C1 segment of cervical spinal cord (tissue), 14 donors: ENCODE data around the gene PABPC1L2B.
"Not testable (repeated sequence)": the region's sequence is repeated elsewhere in the genome, so short reads cannot be mapped to it uniquely, and the experiment has no call there.

Experiments
- DNase-seq, 14 donors: peaks; one replicate each; lab custom pipeline; 2025; lab: John Stamatoyannopoulos, UW

The PABPC1L2B gene

GRCh38 chrX:73002733-73003132, at the start of gene PABPC1L2B:
Gene PABPC1L2B, plus strand, starts transcription at chrX:73002939. Its CDS starts 704 bp downstream, at chrX:73003643.
- DNase-seq: not testable (repeated sequence)

- DNase-seq: not testable (repeated sequence)
These were observed 42.8 kb upstream of the PABPC1L2B start for GRCh38 chrX:72959971-72960370.

GRCh38 chrX:72971859-72972258, 30.9 kb upstream of the PABPC1L2B start:
- DNase-seq: not testable (repeated sequence)

- DNase-seq: not testable (repeated sequence)
These were observed 27.9 kb upstream of the PABPC1L2B start for GRCh38 chrX:72974885-72975284.

GRCh38 chrX:72980894-72981469, 21.8 kb upstream of the PABPC1L2B start:
- not testable (repeated sequence) for DNase-seq

GRCh38 chrX:73004032-73004431, 1.3 kb downstream of the PABPC1L2B start:
- not testable (repeated sequence) for DNase-seq

- no peak for DNase-seq
These were observed 18.8 kb downstream of the PABPC1L2B start for GRCh38 chrX:73021361-73022092.

GRCh38 chrX:73022093-73022445, 19.3 kb downstream of the PABPC1L2B start:
- DNase-seq: not testable (repeated sequence)

GRCh38 chrX:73028876-73029275, 26.1 kb downstream of the PABPC1L2B start:
- DNase-seq: no peak
